Measurements from ENCODE around the gene ERP27.

DNA sequence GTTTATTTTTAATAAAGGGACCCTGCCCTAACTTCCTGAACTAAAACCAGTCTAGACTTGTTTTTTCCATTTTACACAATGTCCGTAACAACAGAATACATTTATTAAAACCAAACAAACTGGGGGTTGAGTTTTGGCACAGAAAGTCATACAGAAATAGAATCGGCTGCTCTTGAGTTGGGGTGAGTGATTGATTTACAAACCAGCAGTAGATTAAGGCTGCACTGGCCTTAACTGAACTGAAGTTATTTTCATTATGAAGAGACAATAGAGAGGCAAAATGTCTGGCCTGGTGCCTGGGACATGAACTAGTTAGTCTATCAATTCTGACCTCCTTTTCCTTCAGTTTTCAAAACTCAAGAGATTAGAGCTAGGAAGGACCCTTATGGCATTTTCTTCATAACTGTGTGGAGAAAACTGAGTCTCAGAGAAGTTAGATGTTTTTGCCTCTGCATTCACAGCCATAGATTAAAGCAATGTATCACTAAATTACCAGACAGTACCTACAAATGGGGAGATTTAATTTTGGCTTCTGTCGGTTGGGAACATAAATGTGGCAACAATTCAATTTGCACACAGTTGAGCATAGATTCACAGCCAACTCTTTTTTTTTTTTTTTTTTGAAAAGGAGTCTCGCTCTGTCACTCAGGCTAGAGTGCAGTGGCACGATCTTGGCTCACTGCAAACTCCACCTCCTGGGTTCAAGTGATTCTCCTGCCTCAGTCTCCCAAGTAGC is 32.9 kb downstream of the ERP27 start:
- TF ChIP-seq, protein P1, sequence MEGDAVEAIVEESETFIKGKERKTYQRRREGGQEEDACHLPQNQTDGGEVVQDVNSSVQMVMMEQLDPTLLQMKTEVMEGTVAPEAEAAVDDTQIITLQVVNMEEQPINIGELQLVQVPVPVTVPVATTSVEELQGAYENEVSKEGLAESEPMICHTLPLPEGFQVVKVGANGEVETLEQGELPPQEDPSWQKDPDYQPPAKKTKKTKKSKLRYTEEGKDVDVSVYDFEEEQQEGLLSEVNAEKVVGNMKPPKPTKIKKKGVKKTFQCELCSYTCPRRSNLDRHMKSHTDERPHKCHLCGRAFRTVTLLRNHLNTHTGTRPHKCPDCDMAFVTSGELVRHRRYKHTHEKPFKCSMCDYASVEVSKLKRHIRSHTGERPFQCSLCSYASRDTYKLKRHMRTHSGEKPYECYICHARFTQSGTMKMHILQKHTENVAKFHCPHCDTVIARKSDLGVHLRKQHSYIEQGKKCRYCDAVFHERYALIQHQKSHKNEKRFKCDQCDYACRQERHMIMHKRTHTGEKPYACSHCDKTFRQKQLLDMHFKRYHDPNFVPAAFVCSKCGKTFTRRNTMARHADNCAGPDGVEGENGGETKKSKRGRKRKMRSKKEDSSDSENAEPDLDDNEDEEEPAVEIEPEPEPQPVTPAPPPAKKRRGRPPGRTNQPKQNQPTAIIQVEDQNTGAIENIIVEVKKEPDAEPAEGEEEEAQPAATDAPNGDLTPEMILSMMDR (IDR thresholded peaks at IDR 0.05): no peak
- TF ChIP-seq POLR2AphosphoS5 (IDR thresholded peaks at IDR 0.05; ENCODE audit: low read depth, low read length) (no peak), SIN3A (IDR thresholded peaks at IDR 0.05; ENCODE audit: borderline replicate concordance, insufficient read depth, low read depth, low read length) (no peak)
